IPS-11a (cell line): ENCODE data around the gene CDC42BPB.

Experiments
- H3K4me3 ChIP-seq: one replicate; pipeline ENCODE4 v1.5.1; 2013; ENCODE audit warnings: low read depth, low read length, control low read depth

CDC42BPB gene

DNA sequence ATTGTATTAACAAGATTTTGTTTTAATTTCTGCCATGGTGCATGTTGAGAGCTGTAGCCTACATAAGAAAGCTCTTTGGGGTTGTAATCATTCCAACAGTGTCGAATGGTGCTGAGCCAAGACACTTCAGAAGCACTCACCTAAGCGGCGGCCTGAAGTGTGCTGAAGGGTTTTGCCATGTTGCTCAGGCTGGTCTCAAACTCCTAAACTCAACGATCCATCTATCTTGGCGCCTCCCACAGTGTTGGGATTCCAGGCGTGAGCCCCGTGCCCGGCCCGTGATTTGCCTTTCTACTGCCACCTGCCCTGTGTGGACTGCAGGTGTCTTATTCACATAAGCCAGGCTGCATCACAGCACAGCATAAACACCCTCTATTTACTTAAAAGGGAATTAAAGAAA is 86.0 kb downstream of the CDC42BPB start:
- no peak overlapping the region for H3K4me3 ChIP-seq

DNA sequence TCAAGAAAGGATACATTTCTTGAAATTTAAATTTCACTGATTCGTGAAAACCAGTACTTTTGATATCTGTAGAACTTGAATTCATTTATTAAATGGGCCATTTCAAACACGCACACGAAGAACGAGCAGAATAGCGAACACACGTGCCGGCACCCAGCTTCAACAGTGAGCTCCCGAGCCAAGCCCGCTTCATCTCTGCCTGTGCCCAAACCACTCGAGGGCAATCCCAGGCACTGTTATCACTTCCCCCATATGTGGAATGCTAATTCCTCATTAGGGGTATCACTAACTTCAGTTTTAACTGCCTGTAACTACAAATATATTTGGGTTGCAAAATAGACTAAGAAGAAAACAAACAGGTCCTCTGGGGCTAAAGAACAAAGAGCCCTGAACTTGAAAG is 86.9 kb downstream of the CDC42BPB start:
- no peak overlapping the region for H3K4me3 ChIP-seq

DNA sequence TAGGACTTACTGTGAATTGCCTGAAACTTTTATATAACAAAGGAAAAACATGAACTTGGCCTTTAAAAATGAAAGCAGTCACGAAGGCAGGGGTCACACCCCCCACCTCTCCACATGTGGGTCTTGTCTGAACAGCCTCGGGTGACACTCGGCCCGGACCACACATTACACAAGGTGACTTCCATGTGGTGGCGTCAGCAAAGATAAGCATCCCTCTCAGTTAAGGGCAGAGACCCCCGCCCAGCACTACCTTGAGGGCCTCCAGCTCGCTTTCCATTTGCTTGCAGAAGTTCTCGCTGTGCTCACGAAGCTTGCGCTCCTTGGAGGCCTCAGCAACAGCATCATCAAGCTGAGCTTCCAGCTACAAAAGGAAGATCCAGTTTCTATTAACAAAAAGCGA is 87.4 kb downstream of the CDC42BPB start:
- H3K4me3 ChIP-seq: no peak overlapping the region

DNA sequence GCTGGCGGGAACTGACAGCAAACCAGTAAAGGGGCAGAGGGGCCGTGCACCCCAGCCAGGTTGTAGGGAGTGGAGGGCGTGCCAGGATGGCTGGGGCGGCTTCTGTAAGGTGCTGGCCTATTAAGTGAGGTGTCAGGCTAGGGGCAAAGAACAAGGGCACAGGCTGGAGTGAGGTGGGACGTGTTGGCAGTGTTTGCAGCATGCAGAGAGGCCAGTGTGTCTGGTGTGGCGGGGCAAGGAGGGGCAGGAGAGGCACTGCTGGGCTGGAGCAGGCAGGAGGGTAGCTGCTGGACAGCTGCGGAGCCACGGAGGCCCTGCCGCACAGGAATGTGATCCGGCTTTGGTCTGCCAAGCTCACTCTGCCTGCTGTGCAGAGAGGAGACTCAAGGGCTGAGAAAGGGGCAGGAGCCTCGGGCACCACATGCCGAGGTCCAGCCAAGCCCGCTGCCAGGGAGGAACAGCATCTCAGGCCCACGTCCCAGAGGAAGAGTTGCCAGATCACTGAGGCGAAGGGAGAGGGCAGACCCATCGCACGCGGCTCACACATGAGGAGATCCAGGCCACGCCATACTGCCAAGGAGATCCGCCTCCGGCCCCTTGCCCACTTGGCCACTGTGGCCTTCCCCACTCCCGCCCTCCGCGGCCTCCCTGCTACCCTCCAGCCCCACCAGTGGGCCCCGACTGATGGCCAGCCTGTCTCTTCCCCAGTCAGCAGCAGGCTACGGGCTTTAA is 88.1 kb downstream of the CDC42BPB start:
- H3K4me3 ChIP-seq: no peak overlapping the region

DNA sequence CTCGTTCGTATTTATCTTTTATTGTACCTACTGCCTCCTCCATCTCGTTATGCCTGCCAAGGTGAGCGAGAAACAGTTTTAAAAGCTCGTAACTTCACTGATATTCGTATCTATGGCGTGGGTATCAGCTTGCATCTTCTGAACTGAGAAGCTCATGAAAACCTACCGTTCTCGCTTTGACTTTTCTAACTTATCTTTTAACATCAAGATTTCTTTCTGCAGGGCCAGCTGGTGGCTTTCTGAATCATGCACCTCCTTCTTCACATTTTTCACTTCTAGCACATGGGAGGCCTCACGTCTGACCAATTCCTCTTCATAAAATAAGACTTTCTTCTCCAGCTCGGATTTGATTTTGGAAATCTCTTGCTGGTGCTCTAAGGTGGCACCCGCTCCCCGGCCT is 89.0 kb downstream of the CDC42BPB start:
- no peak overlapping the region for H3K4me3 ChIP-seq

DNA sequence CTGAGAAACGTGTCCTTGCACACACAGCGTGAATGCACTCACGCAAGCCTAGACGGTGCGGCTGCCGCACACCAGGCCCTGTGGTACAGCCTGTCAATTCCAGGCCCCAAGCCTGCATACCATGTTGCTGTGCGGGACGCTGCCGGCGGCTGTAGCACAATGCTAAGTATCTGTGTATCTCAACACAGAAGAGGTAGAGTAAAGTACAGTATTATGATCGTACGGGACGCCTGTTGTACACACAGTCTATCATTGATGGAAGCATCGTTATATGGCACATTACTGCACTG is 89.9 kb downstream of the CDC42BPB start:
- no peak overlapping the region for H3K4me3 ChIP-seq

DNA sequence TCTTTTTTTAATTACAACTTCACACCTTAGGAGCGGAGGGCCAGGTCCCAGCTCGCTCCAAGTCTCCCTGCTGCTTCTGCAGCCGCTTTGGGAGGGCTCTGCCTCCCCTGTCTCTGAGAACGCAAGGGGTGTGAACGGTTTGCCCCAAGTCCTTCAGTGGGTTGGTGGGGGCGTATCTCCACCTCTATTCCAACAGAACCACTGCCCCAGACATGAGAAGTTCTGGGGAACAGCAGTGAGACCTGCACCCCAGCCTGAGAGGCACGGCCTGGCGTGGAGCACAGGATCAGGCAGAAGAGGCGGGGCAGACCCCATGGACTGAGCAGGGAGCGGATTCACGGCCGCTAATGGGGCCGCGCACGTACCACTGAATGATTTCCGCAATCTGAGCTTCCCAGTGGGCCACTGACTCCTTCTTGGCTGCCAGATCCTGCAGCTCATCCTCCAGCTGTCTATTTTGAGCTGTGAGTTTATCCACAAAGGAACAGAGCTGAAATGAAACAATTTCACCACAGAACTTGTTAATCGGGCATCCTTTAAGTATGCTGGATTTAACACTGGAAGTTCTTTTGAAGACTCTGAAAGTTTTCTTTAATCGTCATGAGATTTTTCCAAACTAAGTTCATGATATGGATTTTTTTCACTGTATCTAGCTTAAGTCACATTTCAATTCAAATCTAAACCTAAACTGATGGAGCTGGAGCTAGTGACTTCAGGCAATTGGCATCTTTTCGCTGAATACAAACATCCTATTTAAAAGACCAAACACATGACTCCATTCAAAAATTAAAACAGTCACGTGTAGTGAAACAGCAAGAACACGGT is 90.5 kb downstream of the CDC42BPB start:
- no peak overlapping the region for H3K4me3 ChIP-seq

DNA sequence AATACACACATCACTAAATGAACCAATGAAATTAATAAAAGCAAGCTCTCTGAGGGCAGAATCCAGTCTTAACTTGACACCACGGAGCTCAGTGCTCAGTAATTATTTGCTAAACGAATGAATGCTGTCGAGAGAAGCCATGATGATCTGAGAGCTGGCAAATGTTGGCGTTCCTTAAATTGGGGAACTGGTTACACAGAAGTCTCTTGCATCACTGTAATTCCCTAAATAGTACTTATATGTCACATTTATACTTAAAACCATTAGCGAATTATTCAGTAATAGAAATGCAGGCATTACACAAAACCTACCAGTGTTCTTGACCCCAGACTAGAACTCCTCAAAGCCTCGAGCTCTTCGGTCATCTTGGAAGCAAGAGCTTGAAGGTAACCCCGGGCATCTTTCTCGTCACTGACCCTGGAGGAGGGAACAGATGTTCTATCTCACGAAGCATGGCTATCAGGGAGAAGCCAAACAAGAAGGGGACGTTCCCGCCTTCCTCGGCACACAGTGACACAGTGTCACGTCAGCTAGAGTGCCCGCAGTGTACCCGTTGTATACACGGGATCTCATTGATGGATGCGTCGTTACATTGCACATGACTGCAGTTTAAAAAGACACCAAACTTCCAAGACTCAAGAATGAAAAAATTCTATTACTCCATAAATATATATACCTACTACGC is 91.2 kb downstream of the CDC42BPB start:
- H3K4me3 ChIP-seq: no peak overlapping the region

DNA sequence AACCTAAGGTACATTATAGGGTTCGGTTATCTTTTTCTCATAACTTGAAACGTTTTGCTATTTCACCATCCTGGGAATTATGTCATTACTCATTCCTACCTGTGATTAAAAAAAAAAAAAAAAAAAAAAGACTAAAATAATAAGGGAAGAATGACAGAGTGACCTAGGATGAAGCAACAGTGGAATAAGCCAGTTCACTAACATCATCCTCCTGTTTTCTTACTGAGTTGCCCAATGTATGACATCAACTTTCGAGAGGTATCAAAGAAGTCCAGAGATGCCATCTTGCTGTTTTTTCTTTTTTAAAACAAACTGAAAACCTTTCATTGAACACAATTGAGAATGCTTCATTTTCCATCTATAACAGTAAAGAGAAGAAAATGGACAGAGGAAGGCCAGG is 92.1 kb downstream of the CDC42BPB start:
- no peak overlapping the region for H3K4me3 ChIP-seq

DNA sequence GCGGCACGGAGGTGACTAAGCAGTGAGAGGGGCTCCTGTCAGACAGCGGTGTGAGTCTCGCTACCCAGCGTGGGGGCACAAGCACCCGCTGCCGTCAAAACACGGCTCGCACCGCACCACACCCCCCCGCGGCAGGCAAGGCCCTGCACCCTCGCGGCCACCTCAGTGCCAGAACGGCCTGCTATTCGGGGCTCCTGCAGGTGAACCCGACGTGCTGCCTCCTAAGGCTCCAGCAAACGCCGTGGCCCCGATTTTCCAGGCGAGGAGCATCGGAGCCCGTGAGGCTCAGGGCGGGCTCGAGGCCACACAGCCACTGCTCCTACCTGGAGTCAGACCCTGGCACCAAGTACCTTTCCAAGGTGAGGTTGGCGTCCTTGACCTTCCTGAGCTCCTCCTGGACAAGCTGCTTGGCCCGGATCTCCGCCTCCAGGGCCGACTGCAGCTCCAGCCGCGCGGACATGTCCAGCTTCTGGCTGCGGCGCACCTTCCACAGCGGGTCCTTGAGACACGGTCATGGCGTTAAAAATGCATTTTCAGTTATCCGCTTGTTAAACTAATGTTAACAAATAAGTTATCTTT is 93.1 kb downstream of the CDC42BPB start:
- no peak overlapping the region for H3K4me3 ChIP-seq

DNA sequence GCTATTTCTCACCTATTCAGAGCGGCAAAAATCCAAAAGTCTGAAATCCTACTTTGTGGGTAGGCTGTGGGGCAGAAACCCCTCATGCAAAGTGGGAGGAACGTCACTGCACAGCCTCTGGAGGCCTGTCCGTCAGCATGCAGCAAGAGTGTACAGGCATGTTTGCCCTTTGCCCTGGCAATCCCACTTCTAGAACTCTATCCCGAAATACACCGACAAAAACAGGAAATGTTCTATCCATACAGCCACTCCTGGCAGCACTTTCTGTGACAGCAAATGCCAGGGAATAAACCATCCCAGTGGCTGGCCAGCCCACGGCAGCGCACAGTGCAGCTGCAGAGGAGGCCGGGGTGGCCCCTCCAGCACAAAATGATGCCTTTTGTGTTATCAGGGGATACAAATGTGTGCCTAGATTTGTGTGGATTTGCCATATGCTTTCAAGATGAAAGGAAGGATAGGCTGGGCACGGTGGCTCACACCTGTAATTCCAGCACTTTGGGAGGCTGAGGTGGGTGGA is 95.2 kb downstream of the CDC42BPB start:
- H3K4me3 ChIP-seq: no peak overlapping the region

DNA sequence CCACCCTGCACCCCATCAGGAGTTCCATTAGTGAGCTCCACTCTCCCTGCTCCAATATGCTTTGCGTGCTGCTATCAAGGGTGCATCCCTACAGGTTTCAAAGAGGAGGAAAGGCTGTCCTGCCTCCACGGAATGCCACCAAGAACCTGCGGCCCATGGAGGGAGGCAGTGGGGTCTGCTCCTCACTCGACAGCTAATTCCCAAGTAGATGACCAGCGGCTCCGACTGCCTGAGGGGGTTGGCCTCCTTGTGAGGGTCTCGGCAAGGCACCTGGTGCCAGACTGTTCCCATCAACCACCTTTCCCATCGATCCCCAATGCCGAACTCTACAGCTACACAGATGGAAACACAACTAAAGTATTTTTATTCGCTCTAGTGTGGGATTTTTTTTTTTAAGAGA is 98.9 kb downstream of the CDC42BPB start:
- no peak overlapping the region for H3K4me3 ChIP-seq

DNA sequence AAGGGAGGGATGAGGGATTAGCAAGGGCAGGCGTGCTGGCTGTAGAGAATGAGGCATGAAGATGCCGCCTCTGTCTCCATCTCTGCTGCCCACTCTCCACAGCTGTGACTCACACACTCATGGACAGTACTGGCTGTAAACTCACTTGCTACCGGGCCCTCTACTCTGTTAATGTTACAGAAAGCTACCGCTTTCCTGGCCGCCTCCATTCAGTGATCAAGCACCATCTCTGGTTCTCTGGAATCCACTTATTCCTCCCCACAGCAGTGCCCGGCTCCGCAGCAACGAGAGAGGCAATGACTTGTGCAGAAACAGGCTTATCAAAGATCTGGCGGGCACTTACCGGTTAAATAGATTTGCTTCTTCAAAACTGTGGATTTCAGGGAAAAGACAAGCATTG is 100.1 kb downstream of the CDC42BPB start:
- no peak overlapping the region for H3K4me3 ChIP-seq

DNA sequence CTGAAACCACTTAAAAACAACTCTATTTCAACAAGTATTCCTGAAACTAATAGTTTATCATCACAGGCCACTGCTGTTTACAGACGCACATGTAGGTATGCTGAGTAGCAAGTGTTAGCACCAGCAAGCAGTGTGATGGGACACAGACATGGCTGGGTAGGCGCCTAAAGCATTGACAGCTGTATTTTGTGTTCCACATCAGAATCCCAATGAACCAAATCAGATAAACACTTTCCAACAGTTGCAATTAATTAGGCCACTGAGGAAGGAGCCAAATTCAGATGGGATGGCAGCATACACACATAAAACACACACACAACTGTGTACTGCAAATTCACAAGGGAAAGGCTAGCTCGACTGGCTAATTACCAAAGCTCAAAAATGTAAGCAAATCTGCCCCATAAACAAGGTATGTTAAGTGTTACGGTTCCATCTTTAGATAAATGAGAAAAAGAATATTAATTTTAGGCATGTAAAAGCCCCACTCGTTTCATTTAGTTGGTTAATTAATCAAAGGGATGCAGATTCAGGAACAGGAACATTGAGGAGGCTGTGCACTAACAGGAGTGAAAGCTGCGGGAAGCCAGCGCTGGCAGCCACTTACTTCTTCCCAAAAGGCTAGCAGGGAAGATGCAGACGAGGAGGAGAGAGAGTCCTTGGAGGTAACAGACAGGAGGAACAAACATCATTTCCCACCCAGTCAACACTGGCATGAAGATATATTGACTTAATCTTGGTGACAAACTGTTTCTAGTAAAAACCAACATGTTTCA is 101.5 kb downstream of the CDC42BPB start:
- no peak overlapping the region for H3K4me3 ChIP-seq

DNA sequence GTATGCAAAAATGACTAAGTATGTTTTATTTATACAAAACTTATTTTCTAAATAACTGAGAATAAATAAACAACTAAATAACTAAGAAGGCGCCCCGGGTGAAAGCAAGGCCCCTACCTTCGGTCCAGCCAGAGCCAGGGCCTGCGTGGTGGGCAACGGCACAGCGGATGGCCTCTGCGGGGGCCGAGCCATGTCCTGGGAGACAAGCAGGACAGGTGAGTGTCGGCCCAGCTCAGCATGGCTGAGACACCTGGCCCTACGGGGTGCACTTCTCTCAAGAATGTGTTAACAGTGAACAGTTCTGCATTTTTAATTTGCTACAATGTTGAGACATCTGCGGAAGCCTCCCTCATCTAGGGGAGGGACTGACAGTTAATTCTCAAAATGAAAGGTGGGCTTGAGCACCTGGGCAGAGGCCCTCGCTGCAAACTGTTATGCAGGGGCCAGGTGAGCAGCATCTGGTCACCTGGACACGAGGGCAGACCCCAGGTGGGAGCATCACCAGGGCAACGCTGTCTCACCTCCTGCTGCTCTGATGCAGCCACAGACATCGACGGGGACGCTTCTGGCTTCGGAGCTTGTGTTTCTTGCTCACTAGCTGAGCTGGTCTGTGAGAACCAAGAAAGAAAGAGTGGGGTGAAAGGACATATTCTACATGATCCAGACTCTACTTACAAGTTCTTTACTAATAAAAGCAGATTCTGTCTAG is 103.1 kb downstream of the CDC42BPB start:
- H3K4me3 ChIP-seq: no peak overlapping the region

DNA sequence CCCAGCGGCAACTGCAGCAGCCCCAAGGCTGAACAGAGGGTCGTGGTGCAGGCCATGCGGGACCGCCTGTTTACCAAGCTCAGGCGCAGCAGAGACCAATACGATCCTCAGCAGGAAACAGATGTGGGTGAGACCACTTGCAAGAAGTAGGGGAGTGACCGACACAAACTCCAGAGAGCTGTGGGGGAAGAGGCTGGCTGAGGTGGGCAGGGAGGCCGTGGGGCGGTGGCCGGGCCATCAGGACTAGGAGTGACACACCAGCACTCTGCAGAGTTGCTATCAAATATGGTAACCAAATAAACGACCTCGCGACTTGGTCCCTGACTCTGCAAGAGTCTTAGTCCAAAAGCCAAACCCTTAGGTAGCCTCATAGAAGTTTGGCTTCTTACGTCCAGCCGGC is 104.2 kb downstream of the CDC42BPB start:
- no peak overlapping the region for H3K4me3 ChIP-seq

DNA sequence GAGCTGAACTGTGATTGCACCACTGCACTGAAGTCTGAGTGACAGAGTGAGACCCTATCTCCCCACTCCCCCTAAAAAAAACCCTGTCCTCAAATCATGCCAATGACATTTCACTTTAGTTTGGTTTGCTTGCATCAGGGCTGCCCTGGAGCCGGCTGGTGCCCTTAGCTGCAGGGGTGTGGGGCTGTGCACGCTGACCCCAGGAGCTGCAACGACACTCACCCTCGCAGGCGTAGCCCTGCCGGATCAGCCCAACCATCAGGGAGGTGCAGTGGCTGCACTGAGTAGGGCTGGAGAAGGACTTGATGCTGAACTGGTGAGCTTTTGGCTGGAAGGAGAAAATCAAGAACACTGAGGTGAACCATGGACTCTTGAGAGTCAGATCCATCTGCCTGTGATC is 105.1 kb downstream of the CDC42BPB start:
- H3K4me3 ChIP-seq: no peak overlapping the region

DNA sequence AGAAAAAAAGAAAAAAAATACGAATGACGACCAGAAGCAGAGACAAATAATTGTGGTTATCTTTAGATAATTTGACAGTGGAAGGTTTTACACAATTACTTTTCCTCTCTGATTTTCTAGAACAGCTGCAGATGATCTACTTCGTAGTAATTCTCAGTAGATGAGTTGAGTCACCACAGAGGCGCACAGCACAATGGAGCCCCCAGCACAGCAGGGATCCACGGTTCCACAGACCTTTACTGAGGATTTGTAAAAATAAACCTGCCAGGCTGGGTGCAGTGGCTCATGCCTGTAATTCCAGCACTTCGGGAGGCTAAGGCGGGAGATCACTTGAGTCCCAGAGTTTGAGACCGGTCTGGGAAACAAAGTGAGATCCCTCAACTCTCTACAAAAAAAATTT is 105.5 kb downstream of the CDC42BPB start:
- no peak overlapping the region for H3K4me3 ChIP-seq

DNA sequence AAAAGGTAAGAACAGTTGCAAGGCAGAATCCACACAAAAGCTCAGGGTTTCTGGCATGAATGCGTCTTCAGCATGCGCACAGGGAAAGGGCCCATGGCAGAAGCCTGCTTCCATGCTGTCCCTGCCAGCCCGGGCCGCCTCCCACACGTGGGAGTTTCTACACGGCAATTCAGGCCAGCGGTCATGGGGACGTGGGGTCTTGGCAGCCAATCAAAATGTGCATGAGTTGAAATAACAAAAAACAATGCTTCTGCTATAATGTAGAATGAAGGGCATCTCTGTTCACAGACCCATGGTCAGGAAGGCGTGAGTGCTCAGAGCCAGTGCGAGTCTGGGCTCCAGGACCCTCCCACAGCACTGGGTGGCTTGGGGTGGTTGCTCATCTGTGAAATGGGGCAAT is 106.3 kb downstream of the CDC42BPB start:
- H3K4me3 ChIP-seq: no peak overlapping the region

DNA sequence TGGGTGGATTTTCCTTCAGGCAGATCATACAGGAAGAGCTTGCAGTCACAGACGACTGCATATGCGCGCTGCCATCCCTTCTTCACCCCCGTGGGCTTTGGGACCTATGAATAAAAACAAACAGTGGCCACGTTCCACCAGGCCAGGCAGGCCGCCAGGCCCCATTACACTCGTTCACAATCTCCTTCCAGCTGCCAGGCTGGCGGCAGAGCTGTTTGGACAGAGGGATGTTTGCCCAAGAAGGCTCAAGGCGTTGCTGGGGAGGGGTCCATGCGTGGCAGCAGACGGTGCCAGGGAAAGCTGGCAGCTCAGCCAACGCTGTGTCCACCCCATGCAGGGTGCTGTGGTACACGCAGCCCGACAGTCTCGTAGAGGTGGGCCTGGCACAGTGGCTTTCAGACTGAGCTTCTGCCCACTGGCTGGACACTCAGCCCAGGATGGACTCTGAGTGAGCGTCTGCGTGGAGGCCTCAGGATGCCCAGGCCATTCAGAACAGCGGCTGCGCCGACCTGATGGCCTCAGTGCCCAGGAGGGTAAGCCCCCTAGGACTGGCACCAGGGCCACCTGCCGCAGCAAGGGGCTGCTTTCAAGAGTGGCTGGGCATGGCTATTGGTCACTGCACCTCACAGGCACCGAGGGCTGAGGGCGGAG is 107.4 kb downstream of the CDC42BPB start:
- no peak overlapping the region for H3K4me3 ChIP-seq
